H9 (cell line): ENCODE measurements around the gene DOCK1. TPM values are rescaled to one million over a fixed set of nuclear protein-coding genes. Genes with fewer than 3 reads are reported as not detected.

Experiments used
- DNase-seq: peaks from one replicate; pipeline ENCODE4 v3.0.0-alpha.2; 2017
- H2AFZ ChIP-seq: one replicate; pipeline ENCODE4 v1.6.1; 2013; ENCODE audit warnings: mild to moderate bottlenecking, low read length, control low read depth, moderate library complexity
- H2AK5ac ChIP-seq: 2 replicates; pipeline ENCODE4 v1.6.1; 2013; ENCODE audit warnings: low read length, control low read depth, mixed read lengths; ENCODE audit not compliant: insufficient read length
- H2BK120ac ChIP-seq: one replicate; pipeline ENCODE4 v1.6.1; 2013; ENCODE audit warnings: low read depth, mild to moderate bottlenecking, low read length, control low read depth, inconsistent platforms; ENCODE audit not compliant: poor library complexity, severe bottlenecking
- H2BK12ac ChIP-seq: 2 replicates; pipeline ENCODE4 v1.6.1; 2013; ENCODE audit warnings: low read length, control low read depth, mixed read lengths, low read depth; ENCODE audit not compliant: insufficient read length
- H2BK15ac ChIP-seq: 2 replicates; pipeline ENCODE4 v1.6.1; 2013; ENCODE audit warnings: low read depth, low read length, control low read depth
- H2BK20ac ChIP-seq: one replicate; pipeline ENCODE4 v1.6.1; 2013; ENCODE audit warnings: low read depth, mild to moderate bottlenecking, low read length, control low read depth, inconsistent platforms; ENCODE audit not compliant: poor library complexity, severe bottlenecking
- H2BK5ac ChIP-seq: 2 replicates; pipeline ENCODE4 v1.6.1; 2013; ENCODE audit warnings: low read length, control low read depth, mixed read lengths; ENCODE audit not compliant: insufficient read length
- H3K14ac ChIP-seq: 2 replicates; pipeline ENCODE4 v1.6.1; 2013; ENCODE audit warnings: low read length, control low read depth; ENCODE audit not compliant: insufficient read depth
- H3K18ac ChIP-seq: 2 replicates; pipeline ENCODE4 v1.6.1; 2013; ENCODE audit warnings: low read depth, mild to moderate bottlenecking, mixed read lengths, low read length, control low read depth; ENCODE audit not compliant: insufficient read length
- H3K23ac ChIP-seq: 2 replicates; pipeline ENCODE4 v1.6.1; 2013; ENCODE audit warnings: low read length, control low read depth, mixed read lengths, low read depth; ENCODE audit not compliant: insufficient read length
- H3K23me2 ChIP-seq: 2 replicates; pipeline ENCODE4 v1.6.1; 2013; ENCODE audit warnings: low read depth, mild to moderate bottlenecking, mixed read lengths, low read length, control low read depth; ENCODE audit not compliant: insufficient read length, poor library complexity, severe bottlenecking
- H3K27ac ChIP-seq: 2 replicates; pipeline ENCODE4 v1.5.1; 2013; ENCODE audit warnings: low read length, control low read depth, mixed read lengths, low read depth; ENCODE audit not compliant: insufficient read length
- H3K27me3 ChIP-seq: 2 replicates; pipeline ENCODE4 v1.6.1; 2013; ENCODE audit warnings: low read length, control low read depth, inconsistent platforms; ENCODE audit not compliant: insufficient read depth
- H3K4ac ChIP-seq: 2 replicates; pipeline ENCODE4 v1.6.1; 2013; ENCODE audit warnings: low read depth, mild to moderate bottlenecking, control low read depth, inconsistent platforms, low read length, moderate library complexity
- H3K4me1 ChIP-seq: 2 replicates; pipeline ENCODE4 v1.6.1; 2013; ENCODE audit warnings: low read length, control low read depth, inconsistent platforms; ENCODE audit not compliant: insufficient read depth
- H3K4me2 ChIP-seq: 2 replicates; pipeline ENCODE4 v1.6.1; 2013; ENCODE audit warnings: low read length, control low read depth, mixed read lengths; ENCODE audit not compliant: insufficient read length, insufficient read depth
- H3K56ac ChIP-seq: 2 replicates; pipeline ENCODE4 v1.6.1; 2013; ENCODE audit warnings: low read depth, mild to moderate bottlenecking, mixed read lengths, low read length, control low read depth; ENCODE audit not compliant: insufficient read length
- H3K79me1 ChIP-seq: 2 replicates; pipeline ENCODE4 v1.6.1; 2013; ENCODE audit warnings: low read depth, mild to moderate bottlenecking, moderate library complexity, low read length, control low read depth, inconsistent platforms; ENCODE audit not compliant: insufficient read depth, poor library complexity, severe bottlenecking
- H3K79me2 ChIP-seq: 2 replicates; pipeline ENCODE4 v1.6.1; 2013; ENCODE audit warnings: low read length, control low read depth, inconsistent platforms; ENCODE audit not compliant: insufficient read depth
- H3K9ac ChIP-seq: 2 replicates; pipeline ENCODE4 v1.6.1; 2013; ENCODE audit warnings: low read length, control low read depth, mixed read lengths; ENCODE audit not compliant: insufficient read length; ENCODE audit errors: extremely low read depth
- H3K9me3 ChIP-seq: one replicate; pipeline ENCODE4 v1.6.1; 2013; ENCODE audit warnings: low read depth, low read length, inconsistent platforms; ENCODE audit not compliant: control insufficient read depth
- H3T11ph ChIP-seq: one replicate; pipeline ENCODE4 v1.6.1; 2013; ENCODE audit warnings: mild to moderate bottlenecking, low read length, control low read depth, inconsistent platforms
- H4K20me1 ChIP-seq: one replicate; pipeline ENCODE4 v1.6.1; 2013; ENCODE audit not compliant: control insufficient read depth, insufficient read length, insufficient read depth
- H4K5ac ChIP-seq: 2 replicates; pipeline ENCODE4 v1.6.1; 2013; ENCODE audit warnings: low read depth, mild to moderate bottlenecking, mixed read lengths, low read length, control low read depth; ENCODE audit not compliant: insufficient read length
- H4K8ac ChIP-seq: replicated peaks from 2 replicates; pipeline ENCODE4 v1.6.1; 2013; ENCODE audit warnings: low read length, control low read depth, mixed read lengths, low read depth; ENCODE audit not compliant: insufficient read length
- H4K91ac ChIP-seq: 2 replicates; pipeline ENCODE4 v1.6.1; 2013; ENCODE audit warnings: low read depth, mild to moderate bottlenecking, moderate library complexity, mixed read lengths, low read length, control low read depth; ENCODE audit not compliant: insufficient read length
- H3K27ac Mint-ChIP-seq, 3 experiments: 2 replicates in 2 of 3; 3 replicates in 1 of 3; pipeline ENCODE4 v1.8.0; 2020 to 2021; ENCODE audit warnings: mixed read lengths in 3 of 3, mild to moderate bottlenecking in 1 of 3, moderate library complexity in 1 of 3
- H3K27me3 Mint-ChIP-seq: 2 replicates; pipeline ENCODE4 v1.8.0; 2021; ENCODE audit warnings: low read depth, mild to moderate bottlenecking, moderate library complexity, mixed read lengths
- H3K36me3 Mint-ChIP-seq, 3 experiments: 2 replicates in 2 of 3; 3 replicates in 1 of 3; pipeline ENCODE4 v1.8.0; 2020 to 2021; ENCODE audit warnings: low read depth in 3 of 3, mixed read lengths in 3 of 3; ENCODE audit not compliant: insufficient read depth in 1 of 3
- H3K4me1 Mint-ChIP-seq, 2 experiments: 2 replicates each; pipeline ENCODE4 v1.8.0; 2020; ENCODE audit warnings: mixed read lengths in 2 of 2
- H3K4me3 Mint-ChIP-seq, 2 experiments: 2 replicates in 1 of 2; 3 replicates in 1 of 2; pipeline ENCODE4 v1.8.0; 2020 to 2021; ENCODE audit warnings: mild to moderate bottlenecking in 2 of 2, mixed read lengths in 2 of 2, moderate library complexity in 1 of 2
- H3K9me3 Mint-ChIP-seq, 2 experiments: 2 replicates in 1 of 2; 3 replicates in 1 of 2; pipeline ENCODE4 v1.8.0; 2020; ENCODE audit warnings: mild to moderate bottlenecking in 2 of 2, mixed read lengths in 2 of 2, moderate library complexity in 1 of 2
- WGBS: extraction: QIAGEN DNeasy Blood & Tissue Kit; methylation state at CpG from one replicate; pipeline ENCODE4 v1.1.7; 2013; ENCODE audit warnings: missing lambda C conversion rate, low lambda C conversion rate, mixed read lengths; ENCODE audit not compliant: insufficient read length; ENCODE audit errors: extremely low coverage; 5-methylcytosine and 5-hydroxymethylcytosine counted together
- total RNA-seq: library from RNA; stranded (reverse); gene quantifications from 2 replicates; pipeline ENCODE4 v1.2.1, GENCODE V29; 2021
- TF ChIP-seq, protein P1 (sequence below): fragments of 200-600 bp; sonication (generic); conservative IDR thresholded peaks from 3 replicates; pipeline ENCODE4 v1.8.0; 2021; ENCODE audit warnings: antibody characterized with exemption, mild to moderate bottlenecking

DOCK1 gene
- total RNA-seq, 1 experiment from 2014 or later: 57.0 TPM

- Histone ChIP-seq H3K23me2 (no peaks in the 10 kb centered on the region), H3K79me2 (no peaks in the 10 kb centered on the region), H3K9me3 (no peaks in the 10 kb centered on the region), H2BK120ac (no peak overlapping the region), H3T11ph (no peak overlapping the region), H2BK12ac (no peak overlapping the region), H4K91ac (no peak overlapping the region), H2AFZ (no peak overlapping the region), H2AK5ac (no peak overlapping the region), H3K18ac (no peak overlapping the region), H3K4me2 (no peak overlapping the region), H3K4ac (no peak overlapping the region), H3K4me1 (no peaks in the 10 kb centered on the region; the same call in 1 of the 2 replicates), H3K27me3 (no peaks in the 10 kb centered on the region), H3K79me1 (no peaks in the 10 kb centered on the region), H2BK5ac (no peak overlapping the region), H3K27ac (no peak overlapping the region), H3K23ac (no peak overlapping the region), H4K8ac (no peak overlapping the region), H2BK15ac (no peak overlapping the region), H4K20me1 (no peaks in the 10 kb centered on the region), H3K9ac (no peak overlapping the region), H2BK20ac (no peak overlapping the region), H4K5ac (no peak overlapping the region), H3K14ac (no peak overlapping the region), H3K56ac (no peak overlapping the region)
- WGBS: no CpG with 5 or more reads among the region's 10 CpGs
- Mint-ChIP-seq H3K27ac (no peak overlapping the region; a peak in 1 of 7 replicates), H3K27me3 (no peaks in the 10 kb centered on the region), H3K36me3 (peaks cover 9 to 14% (median 12%) of the 10 kb centered on the region in 3 experiments; a peak in 6 of 7 replicates), H3K4me1 (peaks cover under 1 to 1% of the 10 kb centered on the region in 2 experiments), H3K4me3 (no peak overlapping the region), H3K9me3 (no peaks in the 10 kb centered on the region)
- TF ChIP-seq, protein P1, sequence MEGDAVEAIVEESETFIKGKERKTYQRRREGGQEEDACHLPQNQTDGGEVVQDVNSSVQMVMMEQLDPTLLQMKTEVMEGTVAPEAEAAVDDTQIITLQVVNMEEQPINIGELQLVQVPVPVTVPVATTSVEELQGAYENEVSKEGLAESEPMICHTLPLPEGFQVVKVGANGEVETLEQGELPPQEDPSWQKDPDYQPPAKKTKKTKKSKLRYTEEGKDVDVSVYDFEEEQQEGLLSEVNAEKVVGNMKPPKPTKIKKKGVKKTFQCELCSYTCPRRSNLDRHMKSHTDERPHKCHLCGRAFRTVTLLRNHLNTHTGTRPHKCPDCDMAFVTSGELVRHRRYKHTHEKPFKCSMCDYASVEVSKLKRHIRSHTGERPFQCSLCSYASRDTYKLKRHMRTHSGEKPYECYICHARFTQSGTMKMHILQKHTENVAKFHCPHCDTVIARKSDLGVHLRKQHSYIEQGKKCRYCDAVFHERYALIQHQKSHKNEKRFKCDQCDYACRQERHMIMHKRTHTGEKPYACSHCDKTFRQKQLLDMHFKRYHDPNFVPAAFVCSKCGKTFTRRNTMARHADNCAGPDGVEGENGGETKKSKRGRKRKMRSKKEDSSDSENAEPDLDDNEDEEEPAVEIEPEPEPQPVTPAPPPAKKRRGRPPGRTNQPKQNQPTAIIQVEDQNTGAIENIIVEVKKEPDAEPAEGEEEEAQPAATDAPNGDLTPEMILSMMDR: no peak
- DNase-seq: no peak
These were observed 505.8 kb downstream of the DOCK1 start for GRCh38 chr10:127411062-127411461.
